VCaP (cell line): ENCODE measurements around the gene CALD1.

Experiments used
- H3K27ac ChIP-seq: fragments of 450-650 bp; 2 replicates; pipeline ENCODE4 v1.5.1; 2017
- CTCF ChIP-seq: fragments of 450-650 bp; conservative IDR thresholded peaks from 2 replicates; pipeline ENCODE4 v1.5.1; 2017; ENCODE audit warnings: mild to moderate bottlenecking, moderate library complexity

CALD1 gene

GRCh38 chr7:134778941-134779740 lies at the start of gene CALD1:
TSS of gene CALD1 (plus strand) at chr7:134779634. CDS start at chr7:134867734, 88,100 bp downstream.
- peak within 1 kb of the TSS; percentile 75 for H3K27ac ChIP-seq
- TF ChIP-seq CTCF = no peak

GRCh38 chr7:134729895-134730294 lies 49.5 kb upstream of the CALD1 start:
- H3K27ac ChIP-seq = no peak overlapping the region
- no peak for TF ChIP-seq CTCF

GRCh38 chr7:134730411-134730829 lies 49.0 kb upstream of the CALD1 start:
- no peak for TF ChIP-seq CTCF
- no peak overlapping the region for H3K27ac ChIP-seq

GRCh38 chr7:134731616-134732015 lies 47.8 kb upstream of the CALD1 start:
- TF ChIP-seq CTCF = no peak
- H3K27ac ChIP-seq = no peak overlapping the region

- no peak for TF ChIP-seq CTCF
Measured at GRCh38 chr7:134732728-134733127, 46.7 kb upstream of the CALD1 start.

GRCh38 chr7:134736381-134736780 lies 43.1 kb upstream of the CALD1 start:
- no peak overlapping the region for H3K27ac ChIP-seq
- no peak for TF ChIP-seq CTCF

More at GRCh38 chr7:134732728-134733127, 46.7 kb upstream of the CALD1 start:
- no peak overlapping the region for H3K27ac ChIP-seq

- no peak for TF ChIP-seq CTCF
- H3K27ac ChIP-seq = no peak overlapping the region
Measured at GRCh38 chr7:134737566-134738345, 41.7 kb upstream of the CALD1 start.
